HG02938 (cell line): ENCODE measurements around the gene FNDC5.
"Not testable (repeated sequence)": the region's sequence is repeated elsewhere in the genome, so short reads cannot be mapped to it uniquely, and the experiment has no call there.

Experiments used
- ATAC-seq: cut with Tn5 transposase; IDR thresholded peaks from one replicate; pipeline ENCODE4 v1.9.1; 2021; ENCODE audit warnings: mild to moderate bottlenecking, moderate library complexity; ENCODE audit not compliant: unreplicated experiment

FNDC5 gene

DNA sequence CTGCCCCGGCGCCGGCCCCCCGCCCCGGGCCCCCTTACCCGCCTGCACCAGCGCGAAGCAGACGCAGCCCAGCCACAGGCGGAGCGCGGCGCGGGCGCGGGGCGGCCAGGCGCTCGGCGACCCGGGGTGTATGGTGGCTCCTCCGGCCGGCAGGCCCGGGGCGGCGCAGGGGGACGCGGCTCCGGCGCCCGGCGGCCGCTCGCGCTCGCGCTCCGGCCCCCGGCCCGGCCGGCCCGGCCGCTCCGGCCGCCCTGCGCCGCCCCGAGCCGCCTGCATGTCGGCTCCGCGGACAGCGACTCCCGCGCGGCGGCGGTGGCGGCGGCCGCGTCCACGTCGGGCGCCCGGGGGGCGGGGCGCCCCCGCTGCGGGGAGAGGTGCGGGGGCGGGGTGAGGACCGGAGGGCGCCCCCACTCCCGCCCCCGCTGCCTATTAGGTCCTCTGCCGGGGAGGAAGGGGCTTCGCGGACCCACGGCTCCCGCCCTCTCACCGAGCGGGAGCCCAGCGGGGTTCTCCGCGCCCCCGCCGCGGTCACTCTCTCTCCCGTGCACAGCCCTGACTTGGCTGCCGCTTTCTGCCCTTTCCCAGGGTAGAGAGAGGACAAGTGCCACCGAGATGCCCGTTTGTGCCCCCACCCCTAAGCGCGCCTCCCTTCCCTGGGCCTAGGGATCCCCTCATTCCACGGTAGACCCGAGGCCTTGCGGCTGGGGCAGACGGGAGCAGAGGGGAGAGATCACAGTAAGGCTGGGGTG, at the start of gene FNDC5:
FNDC5 (minus strand) TSS at position 298 of the 749 bp plus-strand sequence.
- no peak for ATAC-seq

DNA sequence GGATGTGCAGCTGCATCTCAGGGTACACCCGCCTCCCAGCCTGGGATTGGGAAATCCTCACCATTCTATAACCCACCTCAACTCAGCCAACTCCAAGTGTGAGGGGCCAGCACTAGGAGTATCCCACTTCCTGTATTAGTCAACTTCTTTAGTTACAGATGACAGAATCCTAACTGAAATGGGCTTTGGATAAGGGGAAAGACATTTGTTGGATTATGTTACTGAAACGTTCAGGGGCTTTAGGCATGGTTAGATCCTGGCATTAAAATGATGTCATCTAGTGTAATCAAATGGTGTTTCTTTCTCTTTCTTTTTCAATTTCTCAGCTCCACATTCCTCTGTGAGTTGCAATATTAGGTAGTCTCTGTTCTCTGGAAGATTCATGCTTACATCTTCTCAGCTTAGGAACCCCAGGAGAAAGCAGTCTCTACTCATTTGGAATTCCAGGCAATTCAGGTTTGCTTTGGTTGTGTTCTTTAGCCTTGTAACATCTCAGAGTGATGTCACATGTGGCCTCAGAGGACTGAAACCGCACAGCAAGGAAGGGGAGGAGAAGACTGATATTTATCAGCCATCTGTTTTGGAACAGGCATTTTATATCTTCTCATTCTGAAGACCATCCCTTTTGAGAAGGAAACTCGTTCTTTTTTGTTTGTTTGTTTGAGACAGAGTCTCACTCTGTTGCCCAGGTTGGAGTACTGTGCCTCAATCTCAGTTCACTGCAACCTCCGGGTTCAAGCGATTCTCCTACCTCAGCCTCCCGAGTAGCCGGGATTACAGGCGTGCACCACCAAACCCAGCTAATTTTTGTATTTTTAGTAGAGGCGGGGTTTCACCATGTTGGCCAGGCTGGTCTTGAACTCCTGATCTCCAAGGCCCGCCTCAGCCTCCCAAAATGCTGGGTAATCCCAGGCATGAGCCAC, 49.4 kb upstream of the FNDC5 start:
- no peak for ATAC-seq

DNA sequence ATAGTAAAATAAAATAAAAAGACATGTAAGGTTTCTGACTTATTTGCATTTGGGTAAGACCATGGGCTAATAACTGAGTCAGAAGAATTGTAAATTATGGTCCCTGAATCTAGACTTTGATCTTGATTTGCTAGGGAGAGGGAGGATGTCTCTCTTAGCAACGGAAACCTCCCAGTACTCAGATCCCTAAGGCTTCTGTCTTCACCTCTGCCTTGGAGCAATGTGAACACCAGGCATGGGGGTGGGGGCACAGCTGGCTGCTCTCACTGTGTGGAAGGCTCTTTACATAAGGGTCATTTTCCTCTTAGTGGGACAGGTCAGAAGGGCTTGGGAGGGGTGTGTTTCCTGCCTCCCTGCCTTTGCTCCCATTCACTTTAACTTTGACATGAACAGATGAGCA, 47.5 kb upstream of the FNDC5 start:
- ATAC-seq: no peak

- no peak for ATAC-seq
Observed at GRCh38 chr1:32917521-32917920, 46.8 kb upstream of the FNDC5 start.

- ATAC-seq: no peak
Observed at GRCh38 chr1:32915766-32916706, 45.3 kb upstream of the FNDC5 start.

- ATAC-seq: no peak
Observed at GRCh38 chr1:32910319-32910718, 39.6 kb upstream of the FNDC5 start.

DNA sequence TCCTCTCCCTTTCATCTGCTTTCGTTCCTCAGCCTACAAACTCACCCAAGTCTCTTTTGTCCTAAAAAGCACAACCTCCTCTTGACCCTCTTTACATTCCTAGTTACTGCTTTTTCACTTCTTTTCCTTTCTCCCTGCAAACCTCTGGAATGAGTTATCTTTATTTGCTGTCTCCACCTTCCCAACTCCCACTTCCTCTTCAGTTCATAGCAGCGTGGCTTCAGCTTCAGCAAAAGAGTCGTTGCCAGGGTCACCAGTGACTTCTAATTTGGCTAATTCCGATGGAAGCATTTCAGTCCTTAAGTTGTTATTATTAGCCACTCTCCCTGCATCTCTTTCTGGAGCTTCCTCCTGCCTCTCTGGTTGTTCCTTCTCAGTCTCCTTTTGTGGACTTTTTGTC, 36.7 kb upstream of the FNDC5 start:
- no peak for ATAC-seq

DNA sequence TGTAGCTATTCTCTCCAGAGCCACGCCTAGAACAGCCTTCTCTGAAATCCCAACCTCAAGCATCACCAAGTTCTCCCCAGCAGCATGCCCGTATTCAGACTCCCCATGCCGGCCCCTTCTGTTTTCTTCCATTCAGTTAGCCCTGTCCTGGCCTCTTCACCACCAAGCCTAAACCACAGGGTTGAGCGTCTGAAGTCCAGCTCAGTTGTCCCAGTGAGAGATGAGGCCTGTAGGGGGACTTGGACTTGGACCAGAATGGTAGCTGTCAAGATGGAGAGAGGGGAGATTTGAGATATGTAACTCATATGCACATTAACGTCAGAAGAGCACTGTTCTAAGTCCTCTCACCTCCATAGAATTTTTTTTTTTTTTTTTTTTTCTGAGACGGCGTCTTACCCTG, 35.9 kb upstream of the FNDC5 start:
- ATAC-seq: no peak

DNA sequence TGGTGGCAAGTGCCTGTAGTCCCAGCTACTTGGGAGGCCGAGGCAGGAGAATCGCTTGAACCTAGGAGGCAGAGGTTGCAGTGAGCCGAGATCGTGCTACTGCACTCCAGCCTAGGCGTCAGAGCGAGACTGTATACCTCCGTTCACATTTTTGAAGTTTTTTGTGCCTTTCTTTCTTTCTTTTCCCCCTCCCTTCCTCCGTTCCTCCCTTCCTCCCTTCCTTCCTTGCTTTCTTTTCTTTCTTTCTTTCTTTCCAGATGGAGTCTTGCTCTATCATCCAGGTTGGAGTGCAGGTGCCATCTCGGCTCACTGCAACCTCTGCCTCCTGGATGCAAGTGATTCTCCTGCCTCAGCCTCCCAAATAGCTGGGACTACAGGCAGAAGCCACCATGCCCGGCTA, 34.9 kb upstream of the FNDC5 start:
- not testable (repeated sequence) for ATAC-seq

- no peak for ATAC-seq
Observed at GRCh38 chr1:32904797-32905196, 34.1 kb upstream of the FNDC5 start.

GRCh38 chr1:32903991-32904785, 33.5 kb upstream of the FNDC5 start:
- no peak for ATAC-seq

- ATAC-seq: no peak
Observed at GRCh38 chr1:32902535-32902920, 31.8 kb upstream of the FNDC5 start.

GRCh38 chr1:32901823-32902534, 31.3 kb upstream of the FNDC5 start:
- no peak for ATAC-seq

- ATAC-seq: no peak
Observed at GRCh38 chr1:32900956-32901822, 30.5 kb upstream of the FNDC5 start, which contains the start of gene TMEM54. Gene TMEM54 (minus strand): TSS chr1:32901389. CDS start chr1:32901238, 151 bp downstream.

- no peak for ATAC-seq
Observed at GRCh38 chr1:32900371-32900955, 29.8 kb upstream of the FNDC5 start.

- no peak for ATAC-seq
Observed at GRCh38 chr1:32899586-32900296, 29.0 kb upstream of the FNDC5 start.

GRCh38 chr1:32898958-32899357, 28.2 kb upstream of the FNDC5 start:
- no peak for ATAC-seq
